Mucosa of rectum (tissue), 2 donors: ENCODE measurements around the gene PGGHG.

Experiments
- H3K27ac ChIP-seq, 2 donors: one replicate each; pipeline ENCODE4 v1.7.0; 2013; ENCODE audit warnings: inconsistent platforms in 2 of 2, low read depth in 2 of 2, low read length in 2 of 2
- H3K27me3 ChIP-seq, 2 donors: one replicate each; pipeline ENCODE4 v1.7.0; 2013; ENCODE audit warnings: low read length in 2 of 2; ENCODE audit not compliant: control insufficient read depth in 2 of 2, insufficient read depth in 2 of 2
- H3K36me3 ChIP-seq, 2 donors: one replicate each; pipeline ENCODE4 v1.7.0; 2013; ENCODE audit warnings: low read length in 2 of 2; ENCODE audit not compliant: control insufficient read depth in 2 of 2, insufficient read depth in 2 of 2
- H3K4me1 ChIP-seq, 2 donors: one replicate each; pipeline ENCODE4 v1.7.0; 2013; ENCODE audit warnings: low read length in 2 of 2, mild to moderate bottlenecking in 1 of 2; ENCODE audit not compliant: control insufficient read depth in 2 of 2, insufficient read depth in 2 of 2
- H3K4me3 ChIP-seq, 2 donors: one replicate each; pipeline ENCODE4 v1.7.0; 2013; ENCODE audit warnings: low read length in 2 of 2
- H3K9ac ChIP-seq, 2 donors: one replicate each; pipeline ENCODE4 v1.7.0; 2013; ENCODE audit warnings: low read length in 2 of 2, low read depth in 1 of 2, mild to moderate bottlenecking in 1 of 2
- H3K9me3 ChIP-seq, 2 donors: one replicate each; pipeline ENCODE4 v1.7.0; 2013; ENCODE audit warnings: low read length in 2 of 2; ENCODE audit not compliant: control insufficient read depth in 2 of 2
- donor health status: healthy.
- donor health status: Normal muscosa, but diverticular disease.

The PGGHG gene

DNA sequence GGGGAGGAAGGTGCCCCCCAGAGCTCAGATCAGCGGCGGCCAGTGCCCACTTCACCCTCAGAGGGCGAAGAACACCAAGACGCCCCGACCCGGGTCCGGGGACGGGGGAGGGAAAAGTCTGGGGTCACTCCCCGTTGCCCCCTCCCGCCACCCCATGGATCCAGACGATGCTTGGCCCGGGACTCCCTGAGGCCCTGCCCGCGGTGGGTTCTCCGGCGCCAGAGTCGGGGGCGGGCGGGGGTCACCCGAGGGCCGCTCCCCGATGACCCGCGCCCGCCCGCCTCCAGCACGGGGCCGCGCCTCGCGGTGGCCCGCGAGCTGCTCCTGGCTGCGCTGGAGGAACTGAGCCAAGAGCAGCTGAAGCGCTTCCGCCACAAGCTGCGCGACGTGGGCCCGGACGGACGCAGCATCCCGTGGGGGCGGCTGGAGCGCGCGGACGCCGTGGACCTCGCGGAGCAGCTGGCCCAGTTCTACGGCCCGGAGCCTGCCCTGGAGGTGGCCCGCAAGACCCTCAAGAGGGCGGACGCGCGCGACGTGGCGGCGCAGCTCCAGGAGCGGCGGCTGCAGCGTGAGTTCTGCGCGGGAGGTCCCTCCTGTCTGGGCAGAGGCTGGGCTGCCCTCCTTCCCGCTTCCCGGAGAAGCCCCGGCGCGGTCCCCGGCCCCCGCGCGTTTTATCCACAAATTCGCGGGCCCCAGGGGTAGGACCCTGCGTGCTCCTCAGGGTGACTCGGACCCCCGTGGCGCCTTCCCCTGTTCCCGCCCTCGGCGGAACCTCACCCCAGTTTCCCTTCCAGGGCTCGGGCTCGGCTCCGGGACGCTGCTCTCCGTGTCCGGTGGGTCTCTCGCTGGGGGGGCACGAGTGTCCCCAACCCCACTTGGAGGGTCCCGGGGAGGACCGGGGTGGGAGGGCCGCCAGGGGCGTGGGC, 9.6 kb upstream of the PGGHG start:
- no peaks in the 10 kb centered on the region for H3K36me3 ChIP-seq
- peak overlapping the region in 1 of 2 donors; percentile 16 for H3K27ac ChIP-seq
- H3K9ac ChIP-seq: peak overlapping the region in 1 of 2 donors; percentile 43

DNA sequence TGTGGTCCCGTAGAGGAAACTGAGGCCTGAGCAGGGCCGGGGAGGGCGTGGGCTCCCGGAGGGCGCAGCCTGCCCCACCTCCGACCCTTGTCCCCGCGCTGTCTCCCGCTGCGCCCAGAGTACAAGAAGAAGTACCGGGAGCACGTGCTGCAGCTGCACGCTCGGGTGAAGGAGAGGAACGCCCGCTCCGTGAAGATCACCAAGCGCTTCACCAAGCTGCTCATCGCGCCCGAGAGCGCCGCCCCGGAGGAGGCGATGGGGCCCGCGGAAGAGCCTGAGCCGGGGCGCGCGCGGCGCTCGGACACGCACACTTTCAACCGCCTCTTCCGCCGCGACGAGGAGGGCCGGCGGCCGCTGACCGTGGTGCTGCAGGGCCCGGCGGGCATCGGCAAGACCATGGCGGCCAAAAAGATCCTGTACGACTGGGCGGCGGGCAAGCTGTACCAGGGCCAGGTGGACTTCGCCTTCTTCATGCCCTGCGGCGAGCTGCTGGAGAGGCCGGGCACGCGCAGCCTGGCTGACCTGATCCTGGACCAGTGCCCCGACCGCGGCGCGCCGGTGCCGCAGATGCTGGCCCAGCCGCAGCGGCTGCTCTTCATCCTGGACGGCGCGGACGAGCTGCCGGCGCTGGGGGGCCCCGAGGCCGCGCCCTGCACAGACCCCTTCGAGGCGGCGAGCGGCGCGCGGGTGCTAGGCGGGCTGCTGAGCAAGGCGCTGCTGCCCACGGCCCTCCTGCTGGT, 8.8 kb upstream of the PGGHG start:
- peaks cover 31 to 38% of the 10 kb centered on the region in 2 donors for H3K27me3 ChIP-seq
- no peaks in the 10 kb centered on the region for H3K36me3 ChIP-seq
- H3K4me3 ChIP-seq: peak overlapping the region; percentile 46 to 60
- peak overlapping the region in 1 of 2 donors; percentile 16 for H3K27ac ChIP-seq
- peaks cover 16 to 18% of the 10 kb centered on the region in 2 donors for H3K4me1 ChIP-seq
- H3K9me3 ChIP-seq: no peaks in the 10 kb centered on the region
- H3K9ac ChIP-seq: peak overlapping the region in 1 of 2 donors; percentile 4

More for the DNA sequence above, 9.6 kb upstream of the PGGHG start:
- H3K9me3 ChIP-seq: no peaks in the 10 kb centered on the region
- peak overlapping the region; percentile 26 to 46 for H3K4me3 ChIP-seq
- peaks cover 31 to 38% of the 10 kb centered on the region in 2 donors for H3K27me3 ChIP-seq
- peaks cover 16 to 18% of the 10 kb centered on the region in 2 donors for H3K4me1 ChIP-seq

DNA sequence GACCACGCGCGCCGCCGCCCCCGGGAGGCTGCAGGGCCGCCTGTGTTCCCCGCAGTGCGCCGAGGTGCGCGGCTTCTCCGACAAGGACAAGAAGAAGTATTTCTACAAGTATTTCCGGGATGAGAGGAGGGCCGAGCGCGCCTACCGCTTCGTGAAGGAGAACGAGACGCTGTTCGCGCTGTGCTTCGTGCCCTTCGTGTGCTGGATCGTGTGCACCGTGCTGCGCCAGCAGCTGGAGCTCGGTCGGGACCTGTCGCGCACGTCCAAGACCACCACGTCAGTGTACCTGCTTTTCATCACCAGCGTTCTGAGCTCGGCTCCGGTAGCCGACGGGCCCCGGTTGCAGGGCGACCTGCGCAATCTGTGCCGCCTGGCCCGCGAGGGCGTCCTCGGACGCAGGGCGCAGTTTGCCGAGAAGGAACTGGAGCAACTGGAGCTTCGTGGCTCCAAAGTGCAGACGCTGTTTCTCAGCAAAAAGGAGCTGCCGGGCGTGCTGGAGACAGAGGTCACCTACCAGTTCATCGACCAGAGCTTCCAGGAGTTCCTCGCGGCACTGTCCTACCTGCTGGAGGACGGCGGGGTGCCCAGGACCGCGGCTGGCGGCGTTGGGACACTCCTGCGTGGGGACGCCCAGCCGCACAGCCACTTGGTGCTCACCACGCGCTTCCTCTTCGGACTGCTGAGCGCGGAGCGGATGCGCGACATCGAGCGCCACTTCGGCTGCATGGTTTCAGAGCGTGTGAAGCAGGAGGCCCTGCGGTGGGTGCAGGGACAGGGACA, 8.0 kb upstream of the PGGHG start:
- H3K4me1 ChIP-seq: peaks cover 16 to 18% of the 10 kb centered on the region in 2 donors
- H3K36me3 ChIP-seq: no peaks in the 10 kb centered on the region
- no peak overlapping the region for H3K9ac ChIP-seq
- no peaks in the 10 kb centered on the region for H3K9me3 ChIP-seq
- H3K27me3 ChIP-seq: peaks cover 31 to 43% of the 10 kb centered on the region in 2 donors
- H3K27ac ChIP-seq: peak overlapping the region in 1 of 2 donors; percentile 32
- peak overlapping the region; percentile 46 to 60 for H3K4me3 ChIP-seq

DNA sequence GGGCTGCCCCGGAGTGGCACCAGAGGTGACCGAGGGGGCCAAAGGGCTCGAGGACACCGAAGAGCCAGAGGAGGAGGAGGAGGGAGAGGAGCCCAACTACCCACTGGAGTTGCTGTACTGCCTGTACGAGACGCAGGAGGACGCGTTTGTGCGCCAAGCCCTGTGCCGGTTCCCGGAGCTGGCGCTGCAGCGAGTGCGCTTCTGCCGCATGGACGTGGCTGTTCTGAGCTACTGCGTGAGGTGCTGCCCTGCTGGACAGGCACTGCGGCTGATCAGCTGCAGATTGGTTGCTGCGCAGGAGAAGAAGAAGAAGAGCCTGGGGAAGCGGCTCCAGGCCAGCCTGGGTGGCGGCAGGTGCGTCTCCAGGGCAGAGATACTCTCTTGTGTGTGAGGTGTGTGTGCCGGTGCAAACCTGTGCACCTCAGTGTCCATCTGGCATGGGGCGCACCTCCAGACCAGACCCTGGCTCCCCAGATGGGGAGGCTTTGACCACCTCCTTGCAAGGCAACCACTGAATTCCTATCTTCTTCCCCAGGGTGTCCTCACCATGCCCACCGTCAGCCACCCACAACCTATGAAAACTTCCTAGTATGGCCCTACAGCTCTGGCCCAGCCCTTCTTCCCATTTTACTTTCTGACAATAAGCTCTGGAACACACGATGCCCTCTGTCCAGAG, 7.3 kb upstream of the PGGHG start:
- H3K9ac ChIP-seq: no peak overlapping the region
- H3K4me3 ChIP-seq: peak overlapping the region; percentile 30 to 50
- peak overlapping the region in 1 of 2 donors; percentile 32 for H3K27ac ChIP-seq
- no peaks in the 10 kb centered on the region for H3K9me3 ChIP-seq
- H3K27me3 ChIP-seq: peaks cover 31 to 47% of the 10 kb centered on the region in 2 donors
- no peaks in the 10 kb centered on the region for H3K36me3 ChIP-seq
- peaks cover 16 to 18% of the 10 kb centered on the region in 2 donors for H3K4me1 ChIP-seq

DNA sequence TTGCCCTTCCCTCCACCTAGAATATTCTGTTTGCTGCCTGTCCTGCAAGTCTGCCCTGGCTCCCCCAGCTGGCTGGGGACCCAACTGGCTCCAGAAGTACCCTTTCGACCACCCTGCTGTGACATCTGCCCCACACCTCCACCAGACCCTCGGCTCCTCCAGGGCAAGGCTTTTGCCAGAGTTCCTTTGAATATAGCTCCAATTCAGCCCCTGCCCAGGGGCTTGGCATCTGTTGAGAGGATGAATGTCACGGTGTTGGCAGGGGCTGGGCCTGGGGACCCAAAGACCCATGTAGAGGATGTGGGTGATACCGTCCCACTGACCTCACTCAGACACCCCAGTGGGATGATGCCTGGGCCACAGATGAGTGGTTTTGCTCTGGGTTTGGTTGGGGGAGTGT, 6.8 kb upstream of the PGGHG start:
- Histone ChIP-seq H3K27me3 (peaks cover 31 to 50% of the 10 kb centered on the region in 2 donors), H3K4me3 (no peak overlapping the region), H3K9me3 (no peaks in the 10 kb centered on the region), H3K9ac (no peak overlapping the region), H3K4me1 (peaks cover 16 to 18% of the 10 kb centered on the region in 2 donors), H3K36me3 (no peaks in the 10 kb centered on the region), H3K27ac (peak overlapping the region in 1 of 2 donors; percentile 9)

DNA sequence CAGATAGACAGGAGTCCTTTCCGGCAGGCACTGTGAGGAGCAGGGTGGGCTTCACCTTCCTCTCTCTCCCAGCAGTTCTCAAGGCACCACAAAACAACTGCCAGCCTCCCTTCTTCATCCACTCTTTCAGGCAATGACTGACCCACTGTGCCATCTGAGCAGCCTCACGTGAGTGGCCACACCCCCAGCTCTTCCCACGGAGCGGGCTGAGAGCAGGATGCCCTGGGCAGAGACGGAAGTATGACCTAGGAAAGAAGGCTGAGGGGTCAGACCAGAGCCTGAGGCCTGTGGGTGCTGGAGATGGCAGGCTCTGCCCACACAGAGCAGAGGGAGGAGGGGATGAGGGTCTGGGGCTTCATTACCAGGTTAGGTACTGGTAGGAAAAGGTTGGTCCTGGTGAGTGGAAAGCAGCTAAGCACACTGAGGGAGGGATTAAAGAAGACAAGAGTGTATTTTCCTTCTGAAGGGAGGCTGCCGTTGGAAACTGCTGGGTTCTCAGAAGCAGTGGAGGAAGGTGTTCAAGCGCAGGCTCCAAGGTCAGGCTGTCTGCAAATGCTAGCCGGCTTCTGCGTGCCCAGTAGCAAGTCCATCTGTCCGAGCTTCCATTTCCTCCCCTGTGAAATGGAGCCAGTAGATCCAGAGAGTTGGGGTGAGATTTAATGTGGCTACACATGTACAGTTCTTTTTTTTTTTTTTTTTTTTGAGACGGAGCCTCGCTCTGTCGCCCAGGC, 6.1 kb upstream of the PGGHG start:
- H3K4me3 ChIP-seq: no peak overlapping the region
- H3K27ac ChIP-seq: no peak overlapping the region
- H3K4me1 ChIP-seq: peaks cover 18 to 20% of the 10 kb centered on the region in 2 donors
- H3K9ac ChIP-seq: no peak overlapping the region
- no peaks in the 10 kb centered on the region for H3K36me3 ChIP-seq
- no peaks in the 10 kb centered on the region for H3K9me3 ChIP-seq
- H3K27me3 ChIP-seq: peaks cover 33 to 55% of the 10 kb centered on the region in 2 donors

DNA sequence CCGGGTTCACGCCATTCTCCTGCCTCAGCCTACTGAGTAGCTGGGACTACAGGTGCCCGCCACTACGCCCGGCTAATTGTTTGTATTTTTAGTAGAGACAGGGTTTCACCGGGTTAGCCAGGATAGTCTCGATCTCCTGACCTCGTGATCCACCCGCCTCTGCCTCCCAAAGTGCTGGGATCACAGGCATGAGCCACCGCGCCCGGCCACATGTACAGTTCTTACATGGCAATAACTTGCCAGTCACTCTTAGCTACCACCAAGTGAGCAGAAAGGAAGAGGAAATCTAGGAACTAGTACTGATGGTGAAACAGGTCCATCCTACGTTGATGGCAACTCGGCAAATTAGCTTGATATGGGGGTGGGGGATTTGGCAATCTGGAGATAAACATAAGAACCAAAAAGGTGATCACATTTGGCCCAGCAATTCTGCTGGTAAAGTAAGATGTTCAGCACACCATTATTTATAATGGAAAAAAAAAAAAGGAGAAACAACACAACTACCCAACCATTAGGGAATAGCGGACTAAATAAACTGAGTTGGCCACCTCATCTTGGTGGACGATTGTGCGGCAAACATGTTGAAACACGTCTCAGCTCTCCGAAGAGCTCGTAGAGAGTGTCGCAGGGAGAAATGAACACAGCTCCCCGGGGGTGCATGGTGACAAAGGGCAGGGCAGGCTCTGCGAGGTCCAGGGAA, 5.4 kb upstream of the PGGHG start:
- Histone ChIP-seq H3K36me3 (no peaks in the 10 kb centered on the region), H3K9me3 (no peaks in the 10 kb centered on the region), H3K4me3 (no peak overlapping the region), H3K4me1 (peaks cover 24 to 26% of the 10 kb centered on the region in 2 donors), H3K27ac (no peak overlapping the region), H3K9ac (no peak overlapping the region), H3K27me3 (peaks cover 33 to 58% of the 10 kb centered on the region in 2 donors)

DNA sequence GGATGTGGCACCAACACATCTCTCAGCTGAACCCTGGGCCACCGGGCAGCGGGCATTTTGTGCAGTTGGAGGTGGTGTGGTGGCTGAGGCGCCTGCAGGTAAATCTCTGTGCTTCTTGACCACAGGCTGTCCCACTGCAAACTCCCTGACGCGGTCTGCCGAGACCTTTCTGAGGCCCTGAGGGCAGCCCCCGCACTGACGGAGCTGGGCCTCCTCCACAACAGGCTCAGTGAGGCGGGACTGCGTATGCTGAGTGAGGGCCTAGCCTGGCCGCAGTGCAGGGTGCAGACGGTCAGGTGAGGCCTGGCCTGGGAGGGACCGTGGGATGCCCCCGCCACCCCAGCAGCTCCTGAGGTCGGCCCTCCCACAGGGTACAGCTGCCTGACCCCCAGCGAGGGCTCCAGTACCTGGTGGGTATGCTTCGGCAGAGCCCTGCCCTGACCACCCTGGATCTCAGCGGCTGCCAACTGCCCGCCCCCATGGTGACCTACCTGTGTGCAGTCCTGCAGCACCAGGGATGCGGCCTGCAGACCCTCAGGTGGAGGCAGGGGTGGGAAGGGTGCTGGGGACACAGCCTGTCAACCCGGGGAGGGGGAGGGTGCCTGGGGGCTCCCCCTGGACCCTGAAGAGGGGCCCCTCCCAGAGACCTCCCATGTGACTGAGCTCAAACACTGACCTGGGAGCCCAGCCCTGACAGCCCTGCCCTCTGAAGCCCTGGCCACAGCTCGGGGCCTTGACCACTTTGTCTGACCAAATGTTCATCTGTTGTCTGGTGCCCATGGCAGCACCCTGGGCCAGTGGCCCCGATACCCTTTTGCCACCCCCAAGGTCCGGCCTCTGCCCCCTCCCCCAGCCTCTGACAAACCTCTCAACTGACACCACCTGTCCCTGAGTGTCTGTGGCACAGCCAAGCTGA, 4.6 kb upstream of the PGGHG start:
- H3K4me3 ChIP-seq: no peak overlapping the region
- H3K27me3 ChIP-seq: peaks cover 29 to 54% of the 10 kb centered on the region in 2 donors
- H3K9me3 ChIP-seq: no peaks in the 10 kb centered on the region
- H3K36me3 ChIP-seq: no peaks in the 10 kb centered on the region
- H3K9ac ChIP-seq: no peak overlapping the region
- H3K27ac ChIP-seq: no peak overlapping the region
- peaks cover 24% of the 10 kb centered on the region in 2 donors for H3K4me1 ChIP-seq
